Mammary microvascular endothelial cell (primary cell): ENCODE results near the gene ADCK1. TPM values are rescaled to one million over a fixed set of nuclear protein-coding genes. Genes with fewer than 3 reads are reported as not detected.

Source experiments
- total RNA-seq: library from RNA; depleted of rRNA; stranded (reverse); fragments of >200 nt; gene quantifications from 2 replicates; pipeline ENCODE4 v1.2.3, GENCODE V29; 2015

The ADCK1 gene, protein sequence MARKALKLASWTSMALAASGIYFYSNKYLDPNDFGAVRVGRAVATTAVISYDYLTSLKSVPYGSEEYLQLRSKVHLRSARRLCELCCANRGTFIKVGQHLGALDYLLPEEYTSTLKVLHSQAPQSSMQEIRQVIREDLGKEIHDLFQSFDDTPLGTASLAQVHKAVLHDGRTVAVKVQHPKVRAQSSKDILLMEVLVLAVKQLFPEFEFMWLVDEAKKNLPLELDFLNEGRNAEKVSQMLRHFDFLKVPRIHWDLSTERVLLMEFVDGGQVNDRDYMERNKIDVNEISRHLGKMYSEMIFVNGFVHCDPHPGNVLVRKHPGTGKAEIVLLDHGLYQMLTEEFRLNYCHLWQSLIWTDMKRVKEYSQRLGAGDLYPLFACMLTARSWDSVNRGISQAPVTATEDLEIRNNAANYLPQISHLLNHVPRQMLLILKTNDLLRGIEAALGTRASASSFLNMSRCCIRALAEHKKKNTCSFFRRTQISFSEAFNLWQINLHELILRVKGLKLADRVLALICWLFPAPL
- total RNA-seq: 5.9 and 9.1 TPM in 2 replicates

DNA sequence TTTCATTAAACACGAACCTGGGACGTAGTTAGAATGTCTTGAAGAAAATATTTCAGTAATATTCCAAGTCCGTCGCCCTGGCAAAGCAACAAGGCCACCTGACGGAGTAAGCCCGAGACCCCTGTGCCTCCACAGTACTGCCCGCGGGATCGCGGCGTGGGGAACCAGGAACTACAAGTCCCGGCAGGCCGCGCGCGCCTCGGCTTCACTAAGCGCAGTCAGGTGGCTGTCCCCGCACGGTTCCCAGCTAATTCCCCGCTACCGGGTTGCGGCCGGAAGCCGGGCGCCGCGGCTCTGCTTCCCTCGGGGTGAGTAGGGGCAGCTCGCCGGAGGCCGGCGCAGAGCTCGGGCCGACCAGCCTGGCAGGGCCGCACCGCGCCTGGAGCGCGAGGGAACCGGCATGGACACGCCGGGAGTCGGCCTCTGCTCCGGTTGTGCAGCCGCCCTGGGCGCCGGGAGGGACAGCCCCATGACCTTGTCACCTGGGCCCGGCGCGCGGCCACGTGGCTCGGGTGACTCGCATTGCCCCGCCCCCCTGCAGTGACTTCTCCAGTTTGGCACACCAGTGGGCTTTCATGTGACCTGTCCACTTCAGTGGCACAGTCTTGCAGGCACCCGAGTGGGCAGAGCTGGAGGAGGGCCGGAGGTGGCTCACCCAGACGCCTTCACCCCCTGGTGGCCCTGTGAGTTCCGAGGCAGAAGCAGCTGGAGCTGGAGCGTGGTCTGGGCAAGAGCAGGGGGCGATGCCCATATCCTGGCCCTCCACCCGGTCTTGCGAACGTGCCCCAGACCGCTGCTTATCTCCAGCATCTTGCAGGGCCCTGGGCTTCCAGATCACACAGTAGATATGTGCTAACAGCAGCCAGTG lies at the start of gene ADCK1:
Gene ADCK1 (plus strand): TSS at position 247 of the 868 bp plus-strand sequence. CDS start 18,870 bp downstream, outside the sequence.

DNA sequence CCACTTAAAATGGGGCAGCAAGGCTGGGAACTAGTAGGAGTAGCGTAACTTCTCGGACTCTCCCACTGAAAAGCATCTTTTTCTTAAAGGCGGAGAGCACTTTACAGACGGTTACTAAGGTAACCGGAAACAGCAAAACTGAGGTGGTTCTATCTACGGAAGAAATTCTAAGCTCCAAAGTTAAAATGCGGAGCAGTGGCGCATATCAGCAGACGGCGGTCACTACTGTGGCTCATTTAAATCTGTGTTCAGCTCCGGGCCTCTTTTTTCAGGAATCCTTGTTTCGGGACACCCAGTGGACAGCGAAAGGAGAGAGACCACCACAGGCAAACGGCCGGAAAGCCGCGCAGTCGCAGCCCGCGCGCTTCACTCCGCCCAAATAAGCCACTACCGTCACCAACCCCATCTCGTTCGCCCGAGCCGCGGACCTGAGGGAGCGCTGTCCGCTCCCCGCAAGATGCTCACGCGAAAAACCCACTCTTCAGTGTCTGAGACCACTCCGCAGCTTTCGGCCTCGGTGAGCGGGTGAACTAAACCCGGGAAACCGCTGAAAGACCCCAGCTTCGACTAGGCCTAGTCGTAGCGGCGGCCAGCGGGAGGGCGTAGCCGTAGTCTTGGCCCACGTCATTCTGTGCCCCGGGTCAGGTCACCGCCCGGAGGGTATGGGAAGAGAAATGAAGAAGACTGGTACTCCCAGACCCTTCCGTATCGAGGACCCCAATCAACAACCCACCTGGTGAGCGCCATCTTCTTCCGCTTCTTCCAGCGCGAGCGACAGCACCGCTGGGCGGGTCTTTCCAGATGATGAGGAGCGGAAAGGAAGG lies 39.3 kb upstream of the ADCK1 start, which contains the start of gene SNW1:
Gene SNW1 (minus strand): TSS at position 776 of the 824 bp plus-strand sequence. CDS start 29 bp downstream, at position 747.

Other genes starting within 250 kb of the ADCK1 start
- gene SPTLC2, start 183.5 kb upstream of the ADCK1 start, total RNA-seq: 38.9 and 41.4 TPM in 2 replicates
- 11.7 and 12.6 TPM in 2 replicates for gene ALKBH1, start 92.1 kb upstream of the ADCK1 start, total RNA-seq
- 272 and 428 TPM in 2 replicates for gene SLIRP, start 92.0 kb upstream of the ADCK1 start, total RNA-seq
- gene SNW1, start 39.0 kb upstream of the ADCK1 start, total RNA-seq: 55.0 and 58.2 TPM in 2 replicates